GM19193 (cell line): Measurements from ENCODE around the gene AOAH.

Source experiments
- POLR2A ChIP-seq: IDR thresholded peaks from 4 replicates; pipeline ENCODE4 v1.6.1; 2011; ENCODE audit not compliant: insufficient read depth, insufficient read length; ENCODE audit errors: extremely low read depth

AOAH gene

GRCh38 chr7:36723291-36723690, 1.0 kb downstream of the AOAH start:
- TF ChIP-seq POLR2A = no peak

DNA sequence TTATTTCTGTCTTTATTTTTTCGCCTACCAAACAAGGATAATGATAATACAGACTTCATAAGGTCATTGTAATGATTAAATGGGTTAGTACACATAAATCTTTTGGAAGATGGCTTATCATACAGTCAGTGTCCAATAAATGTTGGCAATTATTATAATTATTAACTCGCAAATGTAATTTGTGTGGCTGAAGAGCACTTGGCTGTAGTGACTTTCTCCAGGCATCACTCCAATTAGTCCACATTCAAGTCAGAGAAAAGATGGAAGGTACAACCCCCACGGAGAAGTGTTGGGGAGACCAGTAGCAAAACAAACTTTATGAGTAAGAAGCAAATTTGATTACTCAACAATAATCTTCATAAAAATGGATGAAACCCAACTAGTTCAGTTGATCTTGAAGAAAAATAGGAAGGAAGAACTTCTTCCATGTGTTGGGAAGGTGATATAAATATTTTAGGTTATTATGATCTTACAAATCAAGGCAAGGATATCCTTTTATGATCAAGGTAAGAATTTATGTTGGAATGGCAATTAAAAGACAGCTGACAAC, 5.1 kb downstream of the AOAH start:
- no peak for TF ChIP-seq POLR2A

DNA sequence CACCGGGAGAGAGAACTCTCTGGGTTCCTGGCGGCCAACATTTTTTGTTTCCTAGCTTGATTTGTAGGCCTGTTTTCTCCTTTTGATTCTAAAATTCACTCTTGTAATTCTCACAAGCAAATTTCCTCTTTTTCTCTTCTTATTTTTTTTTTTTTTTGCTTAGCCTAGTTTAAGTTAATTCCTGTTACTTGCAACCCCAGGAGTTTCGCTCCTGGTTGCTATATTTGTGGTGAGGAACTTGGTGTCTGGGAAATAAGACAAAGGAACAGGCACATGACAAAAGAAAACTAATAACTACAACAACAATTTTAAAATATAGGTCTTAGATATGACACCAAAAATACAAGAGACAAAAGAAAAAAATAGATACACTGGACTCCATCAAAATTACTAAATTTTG, 6.7 kb downstream of the AOAH start:
- TF ChIP-seq POLR2A = no peak

DNA sequence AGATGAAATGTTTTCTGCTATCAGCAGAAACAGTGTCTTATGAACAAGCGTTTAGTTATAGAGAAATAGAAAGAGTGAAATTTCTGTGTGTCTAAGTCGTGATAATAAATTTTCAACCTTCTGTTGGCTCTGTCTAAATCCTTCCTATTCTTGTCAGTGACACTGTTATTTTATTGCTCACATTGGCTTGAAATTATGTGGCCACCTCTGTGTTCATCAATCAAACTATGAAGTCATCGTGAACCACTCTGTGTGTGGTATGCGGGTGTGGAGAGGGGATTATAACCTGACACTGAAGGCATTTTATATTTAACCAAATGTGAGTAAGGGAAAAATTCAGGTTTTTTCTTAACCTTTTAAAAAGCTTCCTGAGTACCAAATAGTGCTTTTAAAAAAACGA, 12.3 kb downstream of the AOAH start:
- no peak for TF ChIP-seq POLR2A

- no peak for TF ChIP-seq POLR2A
Observed at GRCh38 chr7:36711256-36711655, 13.0 kb downstream of the AOAH start.

DNA sequence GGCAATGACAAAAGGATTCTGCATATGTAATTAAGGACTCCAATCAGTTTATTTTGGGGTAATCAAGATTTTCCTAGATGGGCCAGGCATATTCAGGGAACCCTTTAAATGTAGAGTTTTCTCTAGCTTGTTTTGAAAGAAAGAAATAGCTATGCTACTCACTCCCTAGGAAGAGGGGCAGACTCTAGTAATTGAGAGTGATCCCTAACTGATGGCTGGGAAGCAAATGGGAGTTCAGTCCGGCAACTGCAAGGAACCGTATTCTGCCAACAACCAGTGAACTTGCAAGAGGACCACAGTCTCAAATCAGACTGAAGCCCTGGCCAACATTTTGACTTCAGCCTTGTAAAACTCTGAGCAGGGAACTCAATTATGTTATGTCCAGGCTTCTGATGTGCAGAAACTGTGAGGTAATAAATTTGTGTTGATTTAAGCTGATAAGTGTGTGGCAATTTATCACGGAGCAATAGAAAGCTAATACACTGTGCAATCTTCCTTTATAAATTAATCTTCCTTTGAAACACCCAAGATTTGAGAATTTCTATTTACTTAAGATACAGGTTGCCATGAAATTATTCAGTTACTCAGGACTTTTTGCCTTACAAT, 14.0 kb downstream of the AOAH start:
- no peak for TF ChIP-seq POLR2A

DNA sequence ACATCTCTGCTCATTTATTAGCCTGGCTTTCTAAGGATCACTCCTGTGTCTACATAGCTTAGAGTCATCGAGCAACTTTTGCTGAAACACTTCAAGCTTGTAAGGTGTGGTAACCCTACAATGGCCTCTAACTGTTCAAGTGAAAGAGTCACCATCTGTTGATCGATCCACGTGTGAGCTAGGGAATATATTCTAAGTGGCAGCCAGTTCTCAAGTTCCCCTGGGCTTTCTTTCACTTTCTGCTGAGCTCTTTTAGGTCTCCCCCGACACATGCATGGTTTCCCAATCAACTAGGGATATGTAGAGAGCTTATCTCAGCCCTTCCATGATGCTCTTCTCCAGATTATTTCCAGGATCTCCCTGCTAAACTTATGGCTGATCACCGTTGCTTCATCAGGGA, 15.5 kb downstream of the AOAH start:
- TF ChIP-seq POLR2A = no peak

- no peak for TF ChIP-seq POLR2A
Observed at GRCh38 chr7:36707898-36708297, 16.4 kb downstream of the AOAH start.

GRCh38 chr7:36707465-36707864, 16.8 kb downstream of the AOAH start:
- no peak for TF ChIP-seq POLR2A

- no peak for TF ChIP-seq POLR2A
Observed at GRCh38 chr7:36692456-36692855, 31.8 kb downstream of the AOAH start.

DNA sequence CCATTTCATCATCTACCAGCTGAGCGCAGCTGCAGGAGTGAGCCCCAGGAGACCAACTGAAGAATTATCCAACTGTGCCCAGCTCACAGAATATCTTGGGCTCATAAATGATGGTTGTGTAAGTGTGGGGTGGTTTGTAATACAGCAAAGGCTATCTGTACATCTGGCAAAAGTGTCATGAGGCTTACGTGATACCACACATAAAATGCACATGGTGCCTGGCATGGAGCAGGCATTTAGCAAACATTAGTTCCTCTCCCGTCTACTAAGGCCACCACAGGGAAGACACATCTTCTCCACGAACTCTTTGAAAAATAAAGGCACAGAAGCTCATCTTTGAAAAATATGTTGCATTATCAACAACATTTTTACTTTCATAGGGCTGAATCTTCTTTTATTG, 32.3 kb downstream of the AOAH start:
- no peak for TF ChIP-seq POLR2A

DNA sequence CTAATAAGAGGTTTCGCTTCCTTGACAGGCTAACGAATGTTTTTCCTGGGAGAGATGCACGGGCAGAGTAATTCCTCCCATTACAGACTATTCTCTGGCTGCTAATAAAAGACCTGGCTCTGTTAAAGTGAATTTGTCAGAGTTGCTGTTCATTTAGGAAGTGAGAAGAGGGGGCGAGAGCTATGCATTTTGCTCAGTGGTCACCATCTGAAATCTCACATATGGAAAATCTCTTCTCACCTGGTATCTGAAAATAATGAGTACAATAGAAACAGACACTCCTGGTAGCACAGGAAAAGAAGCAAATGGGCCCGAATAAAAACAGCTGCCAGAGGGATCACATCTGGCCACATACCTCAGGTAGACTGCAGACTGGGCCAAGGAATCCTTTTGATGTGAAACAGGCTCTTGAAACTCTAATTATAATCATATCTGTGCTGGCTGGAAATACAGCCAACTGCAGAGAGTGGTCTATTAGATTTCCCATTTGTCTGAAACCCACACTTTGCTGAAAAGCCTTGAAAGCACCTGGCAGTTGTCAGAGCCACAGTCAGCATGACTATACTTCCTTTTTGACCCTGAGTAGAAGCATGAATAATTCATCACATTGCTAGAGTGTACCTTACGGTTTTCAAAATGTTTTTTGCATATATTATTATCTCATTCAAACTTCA, 33.6 kb downstream of the AOAH start:
- no peak for TF ChIP-seq POLR2A

DNA sequence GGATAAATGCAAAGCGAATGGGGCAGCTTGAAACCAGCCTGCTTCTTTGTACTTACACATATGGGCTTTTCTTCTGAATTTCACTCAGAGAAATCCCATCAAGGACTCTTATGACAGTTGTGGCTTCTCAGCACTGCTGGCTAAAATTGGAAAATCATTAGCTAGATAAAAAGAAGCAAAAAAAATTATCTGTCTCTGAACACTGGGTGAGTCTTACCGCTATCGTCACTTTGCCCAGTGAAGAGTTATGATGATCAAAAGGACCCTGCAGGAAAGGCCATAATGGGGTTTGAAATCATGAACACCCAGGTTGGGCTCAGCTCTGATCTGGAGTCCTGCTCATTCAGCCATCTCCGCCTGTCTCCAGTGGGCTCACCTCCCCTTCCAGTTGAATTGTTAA, 34.3 kb downstream of the AOAH start:
- TF ChIP-seq POLR2A = no peak

GRCh38 chr7:36686499-36686898, 37.8 kb downstream of the AOAH start:
- no peak for TF ChIP-seq POLR2A

GRCh38 chr7:36684954-36685353, 39.3 kb downstream of the AOAH start:
- TF ChIP-seq POLR2A = no peak

- no peak for TF ChIP-seq POLR2A
Observed at GRCh38 chr7:36683695-36684357, 40.5 kb downstream of the AOAH start.
